Testis (tissue), 3 donors: Measurements from ENCODE around the gene LRRC42. TPM values are rescaled to one million over a fixed set of nuclear protein-coding genes. Genes with fewer than 3 reads are reported as not detected.

Experiments used
- DNase-seq: peaks from one replicate; pipeline ENCODE4 v3.0.0-alpha.2; 2019
- H3K27ac ChIP-seq, 2 donors: fragments of 200-600 bp; sonication (generic); one replicate each; pipeline ENCODE4 v1.5.1; 2019
- H3K27me3 ChIP-seq: fragments of 200-600 bp; sonication (generic); one replicate; pipeline ENCODE4 v1.5.1; 2019
- H3K36me3 ChIP-seq: fragments of 200-600 bp; sonication (generic); one replicate; pipeline ENCODE4 v1.5.1; 2017; ENCODE audit warnings: low read depth; ENCODE audit errors: missing control alignments
- H3K4me1 ChIP-seq: fragments of 200-600 bp; sonication (generic); one replicate; pipeline ENCODE4 v1.5.1; 2019
- H3K4me3 ChIP-seq, 2 donors: fragments of 200-600 bp; sonication (generic); one replicate each; pipeline ENCODE4 v1.5.1; 2017 to 2019
- H3K9me3 ChIP-seq: fragments of 200-600 bp; sonication (generic); one replicate; pipeline ENCODE4 v1.5.1; 2017
- POLR2A ChIP-seq: fragments of 450-650 bp; IDR thresholded peaks from one replicate; pipeline ENCODE4 v1.6.1; 2017; ENCODE audit warnings: antibody characterized with exemption, mild to moderate bottlenecking, moderate library complexity
- WGBS, 2 donors: methylation state at CpG; one replicate each; pipeline ENCODE4 v1.1.5; 2018; 5-methylcytosine and 5-hydroxymethylcytosine counted together
- intact Hi-C: fragments of 100-400 bp; cut with DNase I; formaldehyde crosslinking; loops from one replicate; pipeline ENCODE4 v1.15.1; 2023; ENCODE audit warnings: low total_unique reads
- polyA plus RNA-seq: library from polyadenylated mRNA; stranded (reverse); fragments of 350-450 nt; fragmentation: Illumina TruSeq; extraction: RNeasy Lipid Tissue Mini Kit (QIAGEN cat#74804); gene quantifications from one replicate; pipeline ENCODE4 v1.2.3, GENCODE V29; 2014; ENCODE audit warnings: low read depth, low replicate concordance; ENCODE audit not compliant: insufficient read depth
- total RNA-seq, 2 donors: library from RNA; depleted of rRNA; stranded (reverse); fragments of >200 nt; gene quantifications; one replicate each; pipeline ENCODE4 v1.2.3, GENCODE V29; 2016
- TF ChIP-seq, protein P1 (sequence below), 3 experiments: fragments of 450-650 bp in 2 of 3; fragments of 200-600 bp in 1 of 3; sonication (generic) in 1 of 3; IDR thresholded peaks; one replicate each; pipeline ENCODE4 v1.5.1; 2016 to 2019; ENCODE audit warnings: antibody characterized with exemption in 3 of 3, mild to moderate bottlenecking in 2 of 3, moderate library complexity in 1 of 3

The LRRC42 gene
- total and polyA plus RNA-seq, 3 donors from 2014 or later = 37.8 to 42.8 (median 41.2) TPM

- TF ChIP-seq, protein P1, sequence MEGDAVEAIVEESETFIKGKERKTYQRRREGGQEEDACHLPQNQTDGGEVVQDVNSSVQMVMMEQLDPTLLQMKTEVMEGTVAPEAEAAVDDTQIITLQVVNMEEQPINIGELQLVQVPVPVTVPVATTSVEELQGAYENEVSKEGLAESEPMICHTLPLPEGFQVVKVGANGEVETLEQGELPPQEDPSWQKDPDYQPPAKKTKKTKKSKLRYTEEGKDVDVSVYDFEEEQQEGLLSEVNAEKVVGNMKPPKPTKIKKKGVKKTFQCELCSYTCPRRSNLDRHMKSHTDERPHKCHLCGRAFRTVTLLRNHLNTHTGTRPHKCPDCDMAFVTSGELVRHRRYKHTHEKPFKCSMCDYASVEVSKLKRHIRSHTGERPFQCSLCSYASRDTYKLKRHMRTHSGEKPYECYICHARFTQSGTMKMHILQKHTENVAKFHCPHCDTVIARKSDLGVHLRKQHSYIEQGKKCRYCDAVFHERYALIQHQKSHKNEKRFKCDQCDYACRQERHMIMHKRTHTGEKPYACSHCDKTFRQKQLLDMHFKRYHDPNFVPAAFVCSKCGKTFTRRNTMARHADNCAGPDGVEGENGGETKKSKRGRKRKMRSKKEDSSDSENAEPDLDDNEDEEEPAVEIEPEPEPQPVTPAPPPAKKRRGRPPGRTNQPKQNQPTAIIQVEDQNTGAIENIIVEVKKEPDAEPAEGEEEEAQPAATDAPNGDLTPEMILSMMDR (IDR thresholded peaks at IDR 0.05) = no peak
- Histone ChIP-seq H3K9me3 (no peaks in the 10 kb centered on the region), H3K4me3 (no peak overlapping the region), H3K27me3 (no peaks in the 10 kb centered on the region), H3K27ac (no peak overlapping the region), H3K36me3 (no peaks in the 10 kb centered on the region), H3K4me1 (no peaks in the 10 kb centered on the region)
- intact Hi-C loops = no loop called here
- 80 to 85% methylated on average over 9 of the region's 9 CpGs for WGBS, 2 donors
- DNase-seq = no peak
Observed at GRCh38 chr1:54011316-54012007, 65.3 kb downstream of the LRRC42 start.

GRCh38 chr1:54012008-54012325, 65.8 kb downstream of the LRRC42 start:
- WGBS, 2 donors = 92% methylated on average over 6 to 9 of the region's 9 CpGs
- Histone ChIP-seq H3K27me3 (no peaks in the 10 kb centered on the region), H3K9me3 (no peaks in the 10 kb centered on the region), H3K4me3 (no peak overlapping the region), H3K27ac (no peak overlapping the region), H3K36me3 (no peaks in the 10 kb centered on the region), H3K4me1 (no peaks in the 10 kb centered on the region)
- intact Hi-C loops = no loop called here
- TF ChIP-seq, protein P1 (IDR thresholded peaks at IDR 0.05) = no peak
- no peak for TF ChIP-seq POLR2A
- no peak for DNase-seq

GRCh38 chr1:54012863-54013262, 66.7 kb downstream of the LRRC42 start:
- Histone ChIP-seq H3K9me3 (no peaks in the 10 kb centered on the region), H3K27ac (no peak overlapping the region), H3K4me3 (no peak overlapping the region), H3K27me3 (no peaks in the 10 kb centered on the region), H3K36me3 (no peaks in the 10 kb centered on the region), H3K4me1 (no peaks in the 10 kb centered on the region)
- no peak for DNase-seq
- TF ChIP-seq, protein P1 (IDR thresholded peaks at IDR 0.05) = no peak
- no peak for TF ChIP-seq POLR2A
- intact Hi-C loops = no loop called here
- WGBS, 2 donors = 76 to 82% methylated on average over 8 of the region's 8 CpGs

GRCh38 chr1:54013393-54014008, 67.4 kb downstream of the LRRC42 start:
- Histone ChIP-seq H3K4me3 (no peak overlapping the region), H3K36me3 (no peaks in the 10 kb centered on the region), H3K27ac (no peak overlapping the region), H3K27me3 (no peaks in the 10 kb centered on the region), H3K4me1 (no peaks in the 10 kb centered on the region), H3K9me3 (no peaks in the 10 kb centered on the region)
- TF ChIP-seq, protein P1 (IDR thresholded peaks at IDR 0.05) = no peak
- no peak for TF ChIP-seq POLR2A
- WGBS, 2 donors = 92 to 93% methylated on average over 7 to 8 of the region's 8 CpGs
- intact Hi-C loops = no loop called here
- DNase-seq = no peak
